ENCODE data around the gene TTC3.

DNA sequence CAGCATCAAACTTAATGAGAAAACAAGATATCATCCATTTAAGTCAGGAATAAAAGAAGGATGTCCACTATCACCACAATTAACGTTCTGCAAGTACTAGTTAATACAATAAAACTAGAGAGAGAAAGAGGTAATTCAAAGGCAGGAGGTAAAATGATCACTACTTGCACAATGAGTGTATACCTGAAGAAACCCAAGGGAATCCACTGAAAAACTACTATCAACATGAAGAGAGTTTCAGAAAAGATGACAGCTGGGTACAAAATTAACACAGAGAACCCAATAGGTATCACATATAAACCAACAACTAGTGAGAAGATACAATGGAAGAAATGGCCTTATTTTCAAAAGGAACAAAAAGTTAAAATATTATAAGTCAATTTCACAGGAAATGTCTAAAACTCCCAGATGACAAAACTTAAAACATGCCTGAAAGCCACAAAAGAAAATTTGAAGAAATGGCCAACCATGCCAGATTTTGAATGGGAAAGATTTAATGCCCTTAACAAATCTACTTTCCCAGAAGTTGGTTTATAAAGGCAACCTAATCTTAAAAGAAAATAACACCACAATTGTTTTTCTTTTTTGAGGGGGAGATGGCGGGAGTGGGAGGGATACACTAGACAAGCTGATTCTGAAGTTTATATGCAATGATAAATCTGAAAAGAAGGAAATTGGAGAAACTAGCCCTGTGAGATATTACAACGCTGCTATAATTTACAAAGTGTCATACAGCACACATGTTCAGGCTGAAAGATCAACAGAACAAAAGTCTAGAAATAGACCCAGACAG is 176.3 kb downstream of the TTC3 start:
- no peak for TF ChIP-seq POLR2AphosphoS5 (IDR thresholded peaks at IDR 0.05; ENCODE audit: low read depth, low read length)
- no peak for TF ChIP-seq POLR2A (IDR thresholded peaks at IDR 0.05; ENCODE audit: low read depth, low read length)
